Fibroblast of pulmonary artery (primary cell): ENCODE results near the gene TMEM144.
"Not testable (repeated sequence)": the region's sequence is repeated elsewhere in the genome, so short reads cannot be mapped to it uniquely, and the experiment has no call there.

ENCODE experiments used
- DNase-seq: peaks from one replicate; pipeline ENCODE4 v3.0.0-alpha.2; 2010; ENCODE audit warnings: low read depth
- H3K4me3 ChIP-seq: replicated peaks from 2 replicates; pipeline ENCODE4 v1.5.1; 2011; ENCODE audit warnings: low read depth, mild to moderate bottlenecking, control low read depth, low read length, moderate library complexity
- CTCF ChIP-seq: IDR thresholded peaks from 2 replicates; pipeline ENCODE4 v1.5.1; 2011; ENCODE audit warnings: mild to moderate bottlenecking, control low read depth, low read length, inconsistent platforms; ENCODE audit errors: missing control alignments

Gene TMEM144

GRCh38 chr4:158214856-158215255, 4.6 kb downstream of the TMEM144 start:
- TF ChIP-seq CTCF, result no peak
- H3K4me3 ChIP-seq, result no peak overlapping the region
- DNase-seq, result no peak

GRCh38 chr4:158217763-158218162, 7.5 kb downstream of the TMEM144 start:
- TF ChIP-seq CTCF, result no peak
- H3K4me3 ChIP-seq, result no peak overlapping the region
- DNase-seq, result no peak

GRCh38 chr4:158219623-158220022, 9.3 kb downstream of the TMEM144 start:
- no peak overlapping the region for H3K4me3 ChIP-seq
- no peak for DNase-seq
- no peak for TF ChIP-seq CTCF

GRCh38 chr4:158224318-158224717, 14.0 kb downstream of the TMEM144 start:
- DNase-seq, H3K4me3 ChIP-seq: not testable (repeated sequence)

- DNase-seq, H3K4me3 ChIP-seq: not testable (repeated sequence)
These were observed 14.7 kb downstream of the TMEM144 start for GRCh38 chr4:158224999-158225398.

GRCh38 chr4:158227880-158228279, 17.6 kb downstream of the TMEM144 start:
- not testable (repeated sequence) for DNase-seq, H3K4me3 ChIP-seq

- DNase-seq, result not testable (repeated sequence)
These were observed 18.1 kb downstream of the TMEM144 start for GRCh38 chr4:158228399-158228798.

GRCh38 chr4:158229768-158230167, 19.5 kb downstream of the TMEM144 start:
- TF ChIP-seq CTCF, result no peak
- H3K4me3 ChIP-seq, result no peak overlapping the region
- DNase-seq, result no peak

More at GRCh38 chr4:158228399-158228798, 18.1 kb downstream of the TMEM144 start:
- H3K4me3 ChIP-seq, result not testable (repeated sequence)

GRCh38 chr4:158234671-158235070, 24.4 kb downstream of the TMEM144 start:
- H3K4me3 ChIP-seq, result no peak overlapping the region
- TF ChIP-seq CTCF, result no peak
- DNase-seq, result no peak
